Measurements from ENCODE around the gene ZNF583. TPM values are rescaled to one million over a fixed set of nuclear protein-coding genes. Genes with fewer than 3 reads are reported as not detected.

ZNF583 gene
- total RNA-seq, 1 donor from 2014 or later: 10.1 TPM

GRCh38 chr19:56405062-56405461 lies 930 bp downstream of the ZNF583 start:
- H3K4me1 Mint-ChIP-seq (ENCODE audit: low read depth): peaks cover 17% of the 10 kb centered on the region
- H3K36me3 Mint-ChIP-seq (ENCODE audit: insufficient read depth): peaks cover 79% of the 10 kb centered on the region
- peaks cover 65% of the 10 kb centered on the region for H3K9me3 Mint-ChIP-seq (ENCODE audit: low read depth)
- no peak for DNase-seq (ENCODE audit: low spot score, unreplicated experiment)
- no peak for TF ChIP-seq CTCF (IDR thresholded peaks at IDR 0.05; ENCODE audit: unreplicated experiment)
- H3K27ac Mint-ChIP-seq: peak overlapping the region; percentile 99
- H3K4me3 Mint-ChIP-seq (ENCODE audit: low read depth): peak overlapping the region; percentile 90
- H3K27me3 Mint-ChIP-seq: no peaks in the 10 kb centered on the region

- H3K9me3 Mint-ChIP-seq (ENCODE audit: low read depth): peaks cover 71% of the 10 kb centered on the region
- no peak for TF ChIP-seq CTCF (IDR thresholded peaks at IDR 0.05; ENCODE audit: unreplicated experiment)
- no peaks in the 10 kb centered on the region for H3K27me3 Mint-ChIP-seq
- peak overlapping the region; percentile 67 for H3K27ac Mint-ChIP-seq
- DNase-seq (ENCODE audit: low spot score, unreplicated experiment): no peak
- H3K36me3 Mint-ChIP-seq (ENCODE audit: insufficient read depth): peaks cover 69% of the 10 kb centered on the region
- H3K4me1 Mint-ChIP-seq (ENCODE audit: low read depth): no peaks in the 10 kb centered on the region
- H3K4me3 Mint-ChIP-seq (ENCODE audit: low read depth): no peak overlapping the region
These were observed 19.3 kb downstream of the ZNF583 start for GRCh38 chr19:56423276-56423984.

- peaks cover 67% of the 10 kb centered on the region for H3K9me3 Mint-ChIP-seq (ENCODE audit: low read depth)
- no peaks in the 10 kb centered on the region for H3K4me1 Mint-ChIP-seq (ENCODE audit: low read depth)
- no peak overlapping the region for H3K27ac Mint-ChIP-seq
- H3K36me3 Mint-ChIP-seq (ENCODE audit: insufficient read depth): peaks cover 63% of the 10 kb centered on the region
- DNase-seq (ENCODE audit: low spot score, unreplicated experiment): no peak
- H3K4me3 Mint-ChIP-seq (ENCODE audit: low read depth): no peak overlapping the region
- no peak for TF ChIP-seq CTCF (IDR thresholded peaks at IDR 0.05; ENCODE audit: unreplicated experiment)
- H3K27me3 Mint-ChIP-seq: no peaks in the 10 kb centered on the region
These were observed 19.8 kb downstream of the ZNF583 start for GRCh38 chr19:56423985-56424353.

- H3K9me3 Mint-ChIP-seq (ENCODE audit: low read depth): peaks cover 47% of the 10 kb centered on the region
- peaks cover 1% of the 10 kb centered on the region for H3K36me3 Mint-ChIP-seq (ENCODE audit: insufficient read depth)
- H3K4me3 Mint-ChIP-seq (ENCODE audit: low read depth): no peak overlapping the region
- TF ChIP-seq CTCF (IDR thresholded peaks at IDR 0.05; ENCODE audit: unreplicated experiment): no peak
- DNase-seq (ENCODE audit: low spot score, unreplicated experiment): no peak
- H3K4me1 Mint-ChIP-seq (ENCODE audit: low read depth): no peaks in the 10 kb centered on the region
- no peak overlapping the region for H3K27ac Mint-ChIP-seq
- H3K27me3 Mint-ChIP-seq: no peaks in the 10 kb centered on the region
These were observed 37.2 kb downstream of the ZNF583 start for GRCh38 chr19:56441206-56441792.

GRCh38 chr19:56474308-56474707 lies 70.2 kb downstream of the ZNF583 start:
- no peak for TF ChIP-seq CTCF (IDR thresholded peaks at IDR 0.05; ENCODE audit: unreplicated experiment)
- Mint-ChIP-seq H3K4me3 (ENCODE audit: low read depth) (no peak overlapping the region), H3K9me3 (ENCODE audit: low read depth) (peaks cover 70% of the 10 kb centered on the region), H3K36me3 (ENCODE audit: insufficient read depth) (peaks cover 7% of the 10 kb centered on the region), H3K27me3 (no peaks in the 10 kb centered on the region), H3K4me1 (ENCODE audit: low read depth) (no peaks in the 10 kb centered on the region), H3K27ac (no peak overlapping the region)
- DNase-seq (ENCODE audit: low spot score, unreplicated experiment): no peak

Data from progenitor cell of endocrine pancreas (in vitro differentiated cells).